Loucy (cell line): Measurements from ENCODE around the gene ACTR10.

Source experiments
- CTCF ChIP-seq: fragments of 200-600 bp; sonication (generic); conservative IDR thresholded peaks from 2 replicates; pipeline ENCODE4 v1.5.1; 2014; ENCODE audit warnings: mild to moderate bottlenecking, antibody characterized with exemption, low read length
- EZH2phosphoT487 ChIP-seq: fragments of 200-600 bp; IDR thresholded peaks from 2 replicates; pipeline ENCODE4 v1.6.1; 2018; ENCODE audit warnings: antibody characterized with exemption, mild to moderate bottlenecking, moderate library complexity, borderline replicate concordance

- TF ChIP-seq CTCF: no peak
- no peak for TF ChIP-seq EZH2phosphoT487
These were observed 28.9 kb upstream of the ACTR10 start for GRCh38 chr14:58171090-58171489.
